Measurements from ENCODE around the gene SEL1L3. TPM values are rescaled to one million over a fixed set of nuclear protein-coding genes. Genes with fewer than 3 reads are reported as not detected.
A peak's percentile ranks its signal among the peaks of the same experiment; 100 is the strongest.

SEL1L3 gene
- total RNA-seq, 1 donor from 2014 or later: 70.5 TPM

GRCh38 chr4:25861951-25862410 lies 807 bp downstream of the SEL1L3 start:
- no peaks in the 10 kb centered on the region for H3K9me3 ChIP-seq
- peak overlapping the region; percentile 88 for H3K4me3 ChIP-seq
- H3K27me3 ChIP-seq (ENCODE audit: low read depth): no peaks in the 10 kb centered on the region
- intact Hi-C loops (cut with DNase I): no loop called here
- TF ChIP-seq CTCF (IDR thresholded peaks at IDR 0.05): no peak
- ATAC-seq (peak; percentile 13 to 31), DNase-seq (peak; percentile 49)
- peaks cover 40% of the 10 kb centered on the region for H3K4me1 ChIP-seq
- H3K36me3 ChIP-seq: no peaks in the 10 kb centered on the region
- H3K27ac ChIP-seq: peak overlapping the region; percentile 87

DNA sequence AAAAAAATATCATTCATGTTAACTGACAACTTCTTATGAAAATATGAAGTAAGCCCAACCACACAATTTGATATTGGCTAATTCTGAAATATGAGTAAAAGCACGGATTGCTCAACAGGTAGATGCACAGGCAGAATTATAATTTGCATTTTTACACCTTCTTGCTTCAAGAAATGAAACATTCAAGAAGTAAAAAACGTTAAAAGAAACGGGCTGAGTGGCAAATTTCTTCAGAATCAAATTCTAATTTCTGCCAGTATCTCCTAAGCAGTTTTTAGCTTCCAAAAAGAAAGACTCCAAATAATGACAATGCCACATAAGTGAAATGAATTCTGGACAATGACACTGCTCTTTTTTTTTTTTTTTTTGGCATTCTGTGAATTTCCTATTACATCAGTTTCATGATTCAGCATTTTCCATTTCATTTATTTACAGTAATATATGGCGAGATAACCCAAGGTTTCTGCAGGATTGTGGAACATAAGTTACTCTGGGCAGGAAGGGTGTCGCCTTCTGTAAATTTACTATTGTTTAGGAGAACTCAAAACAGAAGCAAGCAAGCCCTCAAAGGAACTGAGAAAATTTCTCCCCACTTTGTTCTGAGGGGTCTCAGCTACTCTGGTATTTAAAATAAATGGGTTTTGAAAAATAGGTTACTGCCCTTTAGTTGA lies 1.4 kb downstream of the SEL1L3 start:
- no peaks in the 10 kb centered on the region for H3K9me3 ChIP-seq
- H3K4me3 ChIP-seq: peak overlapping the region; percentile 88
- no peak for TF ChIP-seq CTCF (IDR thresholded peaks at IDR 0.05)
- H3K4me1 ChIP-seq: peaks cover 45% of the 10 kb centered on the region
- DNase-seq (no peak), ATAC-seq (no peak)
- peak overlapping the region; percentile 87 for H3K27ac ChIP-seq
- intact Hi-C loops (cut with DNase I): no loop called here
- H3K36me3 ChIP-seq: no peaks in the 10 kb centered on the region
- H3K27me3 ChIP-seq (ENCODE audit: low read depth): no peaks in the 10 kb centered on the region

DNA sequence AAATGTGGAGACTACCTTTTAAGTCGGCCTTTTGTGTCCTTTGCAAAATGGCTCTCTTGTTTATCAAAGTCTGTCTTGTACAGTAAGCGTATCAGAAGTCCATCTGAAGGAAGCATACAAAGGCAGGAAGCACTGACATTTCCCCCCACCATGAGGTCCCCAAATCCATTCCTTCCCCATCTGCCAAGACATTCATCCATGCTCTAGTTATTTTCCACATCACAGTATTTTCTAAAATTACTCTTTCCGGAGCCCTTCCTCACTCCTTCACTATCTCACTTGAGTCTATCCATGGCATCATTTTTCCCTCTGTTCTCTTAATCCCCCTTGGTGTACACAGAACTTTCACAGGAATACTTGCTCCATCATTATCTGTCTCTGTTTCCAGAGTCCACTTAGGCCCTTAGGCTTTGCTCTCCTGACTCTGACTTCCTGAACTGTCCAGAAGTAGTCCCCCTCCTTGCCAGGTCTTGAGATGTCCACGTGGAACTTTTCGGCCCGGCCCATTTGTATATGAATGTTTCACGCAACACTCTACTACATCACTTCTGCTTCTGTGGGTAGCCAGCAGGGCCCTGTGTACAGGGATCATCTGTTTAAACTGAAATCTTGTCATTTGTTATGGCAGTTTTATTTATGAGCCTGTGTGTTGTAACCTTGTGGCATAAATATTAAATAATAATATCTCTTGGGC lies 2.1 kb downstream of the SEL1L3 start:
- no peak for TF ChIP-seq CTCF (IDR thresholded peaks at IDR 0.05)
- intact Hi-C loops (cut with DNase I): no loop called here
- H3K27me3 ChIP-seq (ENCODE audit: low read depth): no peaks in the 10 kb centered on the region
- H3K27ac ChIP-seq: peak overlapping the region; percentile 87
- peak; percentile 82 for DNase-seq
- no peaks in the 10 kb centered on the region for H3K36me3 ChIP-seq
- peak overlapping the region; percentile 88 for H3K4me3 ChIP-seq
- peaks cover 50% of the 10 kb centered on the region for H3K4me1 ChIP-seq
- peak; percentile 45 to 65 for ATAC-seq
- H3K9me3 ChIP-seq: no peaks in the 10 kb centered on the region

- TF ChIP-seq CTCF (IDR thresholded peaks at IDR 0.05): no peak
- H3K27ac ChIP-seq: peak overlapping the region; percentile 87
- no peak for DNase-seq
- ATAC-seq: no peak
- peaks cover 61% of the 10 kb centered on the region for H3K4me1 ChIP-seq
- intact Hi-C loops (cut with DNase I): no loop called here
- H3K27me3 ChIP-seq (ENCODE audit: low read depth): no peaks in the 10 kb centered on the region
- no peak overlapping the region for H3K4me3 ChIP-seq
- H3K36me3 ChIP-seq: no peaks in the 10 kb centered on the region
- H3K9me3 ChIP-seq: no peaks in the 10 kb centered on the region
Measured at GRCh38 chr4:25859429-25860148, 3.2 kb downstream of the SEL1L3 start.

DNA sequence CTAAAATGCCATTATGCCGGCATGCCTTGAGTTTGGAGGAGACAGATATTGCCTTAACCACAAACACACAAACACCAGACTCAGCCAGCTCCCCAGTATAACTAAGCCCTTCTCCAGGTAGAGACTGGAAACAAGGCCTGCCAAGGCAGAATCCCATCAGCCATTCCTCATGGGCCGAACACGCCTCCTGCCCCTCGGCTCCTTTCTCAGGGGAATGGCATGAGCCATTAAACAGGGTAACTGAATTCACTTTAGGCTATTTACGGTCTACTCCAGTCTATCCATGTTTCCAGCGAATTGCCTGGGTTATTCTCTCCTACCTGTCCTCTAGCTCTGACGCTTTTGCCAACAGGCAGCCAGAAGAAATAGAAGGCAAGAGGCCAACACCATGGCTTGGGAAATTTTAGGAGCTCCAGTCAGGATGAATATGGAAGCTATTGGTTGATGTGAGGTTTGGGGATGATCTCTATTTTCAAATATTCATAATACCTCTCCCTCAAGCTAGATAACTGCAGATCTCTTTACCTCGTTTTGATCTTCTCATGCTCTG lies 4.9 kb downstream of the SEL1L3 start:
- Histone ChIP-seq H3K27ac (no peak overlapping the region), H3K4me3 (no peak overlapping the region), H3K9me3 (no peaks in the 10 kb centered on the region), H3K36me3 (no peaks in the 10 kb centered on the region), H3K4me1 (peaks cover 67% of the 10 kb centered on the region), H3K27me3 (ENCODE audit: low read depth) (no peaks in the 10 kb centered on the region)
- intact Hi-C loops (cut with DNase I): no loop called here
- no peak for DNase-seq
- no peak for ATAC-seq
- no peak for TF ChIP-seq CTCF (IDR thresholded peaks at IDR 0.05)

Measured in lower lobe of right lung (tissue), 2 donors.